Measurements from ENCODE around the gene RBFOX2. TPM values are rescaled to one million over a fixed set of nuclear protein-coding genes. Genes with fewer than 3 reads are reported as not detected.

RBFOX2 gene
- total RNA-seq, 1 donor, result 187 TPM

GRCh38 chr22:35824256-35824655 lies 204.4 kb downstream of the RBFOX2 start:
- TF ChIP-seq CTCF (IDR thresholded peaks at IDR 0.05; ENCODE audit: insufficient read depth, low read length), result no peak
- H3K4me3 ChIP-seq (ENCODE audit: low read depth, low read length), result no peak overlapping the region
- no peak for DNase-seq (ENCODE audit: low read depth)

- H3K4me3 ChIP-seq (ENCODE audit: low read depth, low read length), result no peak overlapping the region
- no peak for TF ChIP-seq CTCF (IDR thresholded peaks at IDR 0.05; ENCODE audit: insufficient read depth, low read length)
- DNase-seq (ENCODE audit: low read depth), result no peak
Observed at GRCh38 chr22:35821654-35822053, 207.0 kb downstream of the RBFOX2 start.

GRCh38 chr22:35819421-35819820 lies 209.2 kb downstream of the RBFOX2 start:
- no peak overlapping the region for H3K4me3 ChIP-seq (ENCODE audit: low read depth, low read length)
- TF ChIP-seq CTCF (IDR thresholded peaks at IDR 0.05; ENCODE audit: insufficient read depth, low read length), result no peak
- DNase-seq (ENCODE audit: low read depth), result no peak

- no peak overlapping the region for H3K4me3 ChIP-seq (ENCODE audit: low read depth, low read length)
- DNase-seq (ENCODE audit: low read depth), result no peak
- TF ChIP-seq CTCF (IDR thresholded peaks at IDR 0.05; ENCODE audit: insufficient read depth, low read length), result no peak
Observed at GRCh38 chr22:35818897-35819296, 209.7 kb downstream of the RBFOX2 start.

GRCh38 chr22:35812600-35812999 lies 216.0 kb downstream of the RBFOX2 start:
- no peak overlapping the region for H3K4me3 ChIP-seq (ENCODE audit: low read depth, low read length)
- TF ChIP-seq CTCF (IDR thresholded peaks at IDR 0.05; ENCODE audit: insufficient read depth, low read length), result no peak
- DNase-seq (ENCODE audit: low read depth), result no peak

- TF ChIP-seq CTCF (IDR thresholded peaks at IDR 0.05; ENCODE audit: insufficient read depth, low read length), result no peak
Observed at GRCh38 chr22:35811670-35812069, 217.0 kb downstream of the RBFOX2 start.

GRCh38 chr22:35809816-35810215 lies 218.8 kb downstream of the RBFOX2 start:
- no peak for TF ChIP-seq CTCF (IDR thresholded peaks at IDR 0.05; ENCODE audit: insufficient read depth, low read length)
- no peak for DNase-seq (ENCODE audit: low read depth)
- H3K4me3 ChIP-seq (ENCODE audit: low read depth, low read length), result no peak overlapping the region

More at GRCh38 chr22:35811670-35812069, 217.0 kb downstream of the RBFOX2 start:
- no peak for DNase-seq (ENCODE audit: low read depth)
- H3K4me3 ChIP-seq (ENCODE audit: low read depth, low read length), result no peak overlapping the region
